ENCODE measurements around the gene ZNF80.
A peak's percentile ranks its signal among the peaks of the same experiment; 100 is the strongest.

DNA sequence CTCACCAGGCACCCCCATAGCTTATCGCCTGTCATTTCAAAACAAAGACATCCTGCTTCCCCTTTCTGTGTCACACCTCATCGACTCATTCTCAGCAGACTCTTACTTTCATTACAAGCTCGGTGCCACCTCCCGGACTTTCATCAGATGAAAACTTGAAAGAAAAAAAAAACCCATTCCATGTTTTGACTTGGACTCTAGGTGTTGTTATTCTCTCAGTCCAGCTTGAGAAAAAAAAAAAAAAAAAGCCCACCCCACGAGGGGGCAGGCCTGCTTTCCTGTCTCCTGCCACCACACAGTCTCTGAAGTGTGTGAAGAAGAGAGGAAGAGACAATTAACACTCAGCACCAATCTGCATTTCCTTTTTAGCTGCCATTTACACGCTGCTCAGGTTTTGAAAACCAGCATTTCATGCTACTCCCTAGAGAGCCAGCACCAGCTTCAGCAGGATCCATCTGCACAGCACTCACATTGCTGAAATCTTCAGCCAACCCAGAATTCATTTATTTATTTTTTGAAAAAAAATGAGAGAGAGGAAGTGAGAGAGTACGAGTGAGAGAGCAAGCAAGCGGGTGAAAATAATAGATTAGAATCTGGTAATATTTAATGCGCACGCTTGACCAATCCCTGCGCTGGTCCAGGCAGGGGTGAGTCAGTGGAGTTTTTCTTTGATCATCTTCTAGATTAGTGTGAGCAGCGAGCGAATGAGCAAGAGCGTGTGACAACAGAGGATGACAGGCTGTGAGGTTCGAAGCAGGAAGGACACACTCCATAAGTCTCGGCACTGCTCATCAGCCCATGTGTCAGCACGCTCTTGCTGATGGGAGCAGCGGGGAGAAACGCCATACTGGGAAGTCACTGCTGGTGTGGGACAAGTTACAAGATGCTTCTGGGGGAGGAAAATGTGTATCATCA is 23.5 kb downstream of the ZNF80 start:
- TF ChIP-seq POLR2A (IDR thresholded peaks at IDR 0.05): peak; percentile 39
- TF ChIP-seq, protein P1, sequence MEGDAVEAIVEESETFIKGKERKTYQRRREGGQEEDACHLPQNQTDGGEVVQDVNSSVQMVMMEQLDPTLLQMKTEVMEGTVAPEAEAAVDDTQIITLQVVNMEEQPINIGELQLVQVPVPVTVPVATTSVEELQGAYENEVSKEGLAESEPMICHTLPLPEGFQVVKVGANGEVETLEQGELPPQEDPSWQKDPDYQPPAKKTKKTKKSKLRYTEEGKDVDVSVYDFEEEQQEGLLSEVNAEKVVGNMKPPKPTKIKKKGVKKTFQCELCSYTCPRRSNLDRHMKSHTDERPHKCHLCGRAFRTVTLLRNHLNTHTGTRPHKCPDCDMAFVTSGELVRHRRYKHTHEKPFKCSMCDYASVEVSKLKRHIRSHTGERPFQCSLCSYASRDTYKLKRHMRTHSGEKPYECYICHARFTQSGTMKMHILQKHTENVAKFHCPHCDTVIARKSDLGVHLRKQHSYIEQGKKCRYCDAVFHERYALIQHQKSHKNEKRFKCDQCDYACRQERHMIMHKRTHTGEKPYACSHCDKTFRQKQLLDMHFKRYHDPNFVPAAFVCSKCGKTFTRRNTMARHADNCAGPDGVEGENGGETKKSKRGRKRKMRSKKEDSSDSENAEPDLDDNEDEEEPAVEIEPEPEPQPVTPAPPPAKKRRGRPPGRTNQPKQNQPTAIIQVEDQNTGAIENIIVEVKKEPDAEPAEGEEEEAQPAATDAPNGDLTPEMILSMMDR (IDR thresholded peaks at IDR 0.05): no peak
- TF ChIP-seq EP300 (IDR thresholded peaks at IDR 0.05; ENCODE audit: low read depth): no peak

Data from transverse colon (tissue), 3 donors.